SU-DHL-6 (cell line): Measurements from ENCODE around the gene GRM5.

Experiments used
- H2AFZ ChIP-seq: fragments of 200-600 bp; sonication (generic); 2 replicates; pipeline ENCODE4 v1.6.1; 2014; ENCODE audit warnings: low read depth, mild to moderate bottlenecking, moderate library complexity, mixed read lengths, antibody characterized with exemption, low read length; ENCODE audit not compliant: severe bottlenecking
- H3F3A ChIP-seq: fragments of 200-600 bp; shearing (Covaris generic); 2 replicates; pipeline ENCODE4 v1.6.0; 2016; ENCODE audit warnings: antibody characterized with exemption, mild to moderate bottlenecking; ENCODE audit not compliant: insufficient read depth
- H3K27ac ChIP-seq: fragments of 200-600 bp; sonication (generic); 2 replicates; pipeline ENCODE4 v1.5.1; 2016; ENCODE audit warnings: low read depth, mild to moderate bottlenecking, low read length, moderate library complexity, mixed read lengths
- H3K27me3 ChIP-seq: fragments of 200-600 bp; sonication (generic), shearing (Covaris generic); 2 replicates; pipeline ENCODE4 v1.6.0; 2014; ENCODE audit warnings: mild to moderate bottlenecking, low read length
- H3K36me3 ChIP-seq: fragments of 200-600 bp; sonication (generic); 2 replicates; pipeline ENCODE4 v1.6.1; 2014; ENCODE audit warnings: mild to moderate bottlenecking, low read length, mixed read lengths
- H3K4me2 ChIP-seq: fragments of 300-600, 200-600 bp; shearing (Covaris generic), sonication (generic); 2 replicates; pipeline ENCODE4 v1.6.0; 2014; ENCODE audit warnings: low read length, low read depth, mild to moderate bottlenecking; ENCODE audit not compliant: poor library complexity, severe bottlenecking
- H3K4me3 ChIP-seq: fragments of 200-600 bp; sonication (generic); 2 replicates; pipeline ENCODE4 v1.5.1; 2014; ENCODE audit warnings: antibody characterized with exemption, low read length, mild to moderate bottlenecking, mixed read lengths; ENCODE audit not compliant: insufficient read depth, poor library complexity, severe bottlenecking
- H3K79me2 ChIP-seq: fragments of 200-600 bp; sonication (generic); 2 replicates; pipeline ENCODE4 v1.6.1; 2014; ENCODE audit warnings: mild to moderate bottlenecking, low read length, moderate library complexity; ENCODE audit not compliant: insufficient read depth
- H3K9ac ChIP-seq: fragments of 200-600 bp; sonication (generic); 2 replicates; pipeline ENCODE4 v1.7.0; 2014; ENCODE audit warnings: mild to moderate bottlenecking, low read length
- H3K9me2 ChIP-seq: fragments of 200-600 bp; sonication (generic); replicated peaks from 2 replicates; pipeline ENCODE4 v1.6.1; 2014; ENCODE audit warnings: low read length; ENCODE audit not compliant: insufficient read depth
- H3K9me3 ChIP-seq: fragments of 200-600 bp; sonication (generic); 2 replicates; pipeline ENCODE4 v1.6.1; 2014; ENCODE audit warnings: low read length, mixed read lengths; ENCODE audit not compliant: insufficient read depth
- H4K20me1 ChIP-seq: fragments of 200-600 bp; sonication (generic); 2 replicates; pipeline ENCODE4 v1.6.1; 2014; ENCODE audit warnings: low read depth, mild to moderate bottlenecking, antibody characterized with exemption, low read length, moderate library complexity, mixed read lengths
- EZH2phosphoT487 ChIP-seq: fragments of 200-600 bp; sonication (generic), shearing (Covaris generic); conservative IDR thresholded peaks from 2 replicates; pipeline ENCODE4 v1.6.1; 2018; ENCODE audit warnings: mild to moderate bottlenecking, antibody characterized with exemption, low read length, moderate library complexity, mixed read lengths
- TF ChIP-seq, protein P1 (sequence below): fragments of 200-600 bp; sonication (generic); IDR thresholded peaks from one replicate; pipeline ENCODE4 v1.5.1; 2017; ENCODE audit warnings: antibody characterized with exemption, mild to moderate bottlenecking, low read length, moderate library complexity; ENCODE audit not compliant: insufficient read depth, poor library complexity, severe bottlenecking

Gene GRM5

GRCh38 chr11:88482871-88483301 lies 582.9 kb downstream of the GRM5 start:
- no peak overlapping the region for H3K9ac ChIP-seq
- no peak overlapping the region for H2AFZ ChIP-seq
- H3K27ac ChIP-seq, result no peak overlapping the region
- no peak overlapping the region for H3K4me2 ChIP-seq
- H3K27me3 ChIP-seq, result no peaks in the 10 kb centered on the region
- no peaks in the 10 kb centered on the region for H3K9me2 ChIP-seq
- H3K4me3 ChIP-seq, result no peak overlapping the region
- TF ChIP-seq, protein P1, sequence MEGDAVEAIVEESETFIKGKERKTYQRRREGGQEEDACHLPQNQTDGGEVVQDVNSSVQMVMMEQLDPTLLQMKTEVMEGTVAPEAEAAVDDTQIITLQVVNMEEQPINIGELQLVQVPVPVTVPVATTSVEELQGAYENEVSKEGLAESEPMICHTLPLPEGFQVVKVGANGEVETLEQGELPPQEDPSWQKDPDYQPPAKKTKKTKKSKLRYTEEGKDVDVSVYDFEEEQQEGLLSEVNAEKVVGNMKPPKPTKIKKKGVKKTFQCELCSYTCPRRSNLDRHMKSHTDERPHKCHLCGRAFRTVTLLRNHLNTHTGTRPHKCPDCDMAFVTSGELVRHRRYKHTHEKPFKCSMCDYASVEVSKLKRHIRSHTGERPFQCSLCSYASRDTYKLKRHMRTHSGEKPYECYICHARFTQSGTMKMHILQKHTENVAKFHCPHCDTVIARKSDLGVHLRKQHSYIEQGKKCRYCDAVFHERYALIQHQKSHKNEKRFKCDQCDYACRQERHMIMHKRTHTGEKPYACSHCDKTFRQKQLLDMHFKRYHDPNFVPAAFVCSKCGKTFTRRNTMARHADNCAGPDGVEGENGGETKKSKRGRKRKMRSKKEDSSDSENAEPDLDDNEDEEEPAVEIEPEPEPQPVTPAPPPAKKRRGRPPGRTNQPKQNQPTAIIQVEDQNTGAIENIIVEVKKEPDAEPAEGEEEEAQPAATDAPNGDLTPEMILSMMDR, result no peak
- TF ChIP-seq EZH2phosphoT487, result no peak
- no peaks in the 10 kb centered on the region for H3K9me3 ChIP-seq
- no peaks in the 10 kb centered on the region for H3K79me2 ChIP-seq
- H3F3A ChIP-seq, result no peaks in the 10 kb centered on the region
- no peaks in the 10 kb centered on the region for H3K36me3 ChIP-seq
- H4K20me1 ChIP-seq, result no peaks in the 10 kb centered on the region

- H3K9me3 ChIP-seq, result no peaks in the 10 kb centered on the region
- no peaks in the 10 kb centered on the region for H3K9me2 ChIP-seq
- no peak overlapping the region for H2AFZ ChIP-seq
- H3K79me2 ChIP-seq, result no peaks in the 10 kb centered on the region
- H3K9ac ChIP-seq, result no peak overlapping the region
- H3F3A ChIP-seq, result no peaks in the 10 kb centered on the region
- H3K4me2 ChIP-seq, result no peak overlapping the region
- H3K36me3 ChIP-seq, result no peaks in the 10 kb centered on the region
- TF ChIP-seq, protein P1, result no peak
- TF ChIP-seq EZH2phosphoT487, result no peak
- H4K20me1 ChIP-seq, result no peaks in the 10 kb centered on the region
- no peak overlapping the region for H3K4me3 ChIP-seq
- no peak overlapping the region for H3K27ac ChIP-seq
- no peaks in the 10 kb centered on the region for H3K27me3 ChIP-seq
Measured at GRCh38 chr11:88480223-88480622, 585.6 kb downstream of the GRM5 start.

GRCh38 chr11:88478136-88478815 lies 587.5 kb downstream of the GRM5 start:
- no peaks in the 10 kb centered on the region for H3F3A ChIP-seq
- H3K4me2 ChIP-seq, result no peak overlapping the region
- no peak overlapping the region for H3K27ac ChIP-seq
- H3K4me3 ChIP-seq, result no peak overlapping the region
- H3K9me3 ChIP-seq, result no peaks in the 10 kb centered on the region
- no peaks in the 10 kb centered on the region for H3K79me2 ChIP-seq
- no peaks in the 10 kb centered on the region for H4K20me1 ChIP-seq
- H2AFZ ChIP-seq, result no peak overlapping the region
- no peaks in the 10 kb centered on the region for H3K36me3 ChIP-seq
- H3K9me2 ChIP-seq, result no peaks in the 10 kb centered on the region
- H3K27me3 ChIP-seq, result no peaks in the 10 kb centered on the region
- H3K9ac ChIP-seq, result no peak overlapping the region
- TF ChIP-seq, protein P1, result no peak
- no peak for TF ChIP-seq EZH2phosphoT487
